Neuronal stem cell (in vitro differentiated cells): ENCODE data around the gene CILP.

Experiments
- DNase-seq: peaks from one replicate; pipeline ENCODE4 v3.0.0-alpha.2; 2013; ENCODE audit warnings: low spot score
- H2AFZ ChIP-seq: one replicate; pipeline ENCODE4 v1.6.1; 2013; ENCODE audit warnings: mild to moderate bottlenecking, low read length, inconsistent platforms
- H2AK5ac ChIP-seq: 2 replicates; pipeline ENCODE4 v1.6.1; 2013; ENCODE audit warnings: low read depth, mild to moderate bottlenecking, inconsistent platforms, low read length, moderate library complexity, mixed read lengths
- H2BK120ac ChIP-seq: 2 replicates; pipeline ENCODE4 v1.6.1; 2013; ENCODE audit warnings: low read depth, mild to moderate bottlenecking, inconsistent platforms, low read length, moderate library complexity, mixed read lengths
- H2BK12ac ChIP-seq: one replicate; pipeline ENCODE4 v1.6.1; 2013; ENCODE audit warnings: low read length, inconsistent platforms
- H2BK15ac ChIP-seq: 2 replicates; pipeline ENCODE4 v1.6.1; 2013; ENCODE audit warnings: mild to moderate bottlenecking, low read length, inconsistent platforms, mixed read lengths
- H2BK5ac ChIP-seq: one replicate; pipeline ENCODE4 v1.6.1; 2013; ENCODE audit warnings: inconsistent platforms, mild to moderate bottlenecking, low read length, moderate library complexity
- H3K14ac ChIP-seq: one replicate; pipeline ENCODE4 v1.6.1; 2013; ENCODE audit warnings: low read length, inconsistent platforms
- H3K18ac ChIP-seq: 2 replicates; pipeline ENCODE4 v1.6.1; 2013; ENCODE audit warnings: low read length, inconsistent platforms
- H3K23ac ChIP-seq: 2 replicates; pipeline ENCODE4 v1.6.1; 2013; ENCODE audit warnings: low read depth, mild to moderate bottlenecking, mixed read lengths, low read length, inconsistent platforms; ENCODE audit not compliant: poor library complexity
- H3K27ac ChIP-seq: replicated peaks from 3 replicates; pipeline ENCODE4 v1.5.1; 2013; ENCODE audit warnings: low read length, inconsistent platforms
- H3K27me3 ChIP-seq, 3 experiments: 2 replicates each; pipeline ENCODE4 v1.6.1; 2013; ENCODE audit warnings: low read length in 3 of 3, mild to moderate bottlenecking in 2 of 3, inconsistent platforms in 1 of 3, low read depth in 1 of 3, mixed read lengths in 1 of 3, moderate library complexity in 1 of 3; ENCODE audit not compliant: control insufficient read depth in 3 of 3, insufficient read depth in 3 of 3
- H3K36me3 ChIP-seq, 2 donors: replicated peaks in 1 of 2; 2 replicates each; pipeline ENCODE4 v1.6.1; 2013; ENCODE audit warnings: low read length in 2 of 2; ENCODE audit not compliant: control insufficient read depth in 2 of 2, insufficient read depth in 2 of 2
- H3K4ac ChIP-seq: 2 replicates; pipeline ENCODE4 v1.6.1; 2013; ENCODE audit warnings: inconsistent platforms, mild to moderate bottlenecking, low read length, moderate library complexity
- H3K4me1 ChIP-seq, 2 donors: 1 replicate in 1 of 2; 2 replicates in 1 of 2; pipeline ENCODE4 v1.6.1; 2013; ENCODE audit warnings: low read length in 2 of 2, low read depth in 1 of 2; ENCODE audit not compliant: control insufficient read depth in 2 of 2, insufficient read depth in 1 of 2
- H3K4me2 ChIP-seq: one replicate; pipeline ENCODE4 v1.6.1; 2013; ENCODE audit warnings: mild to moderate bottlenecking, low read length, inconsistent platforms; ENCODE audit not compliant: insufficient read depth, poor library complexity, severe bottlenecking
- H3K4me3 ChIP-seq, 2 donors: 2 replicates each; pipeline ENCODE4 v1.5.1; 2013; ENCODE audit warnings: low read length in 2 of 2, mild to moderate bottlenecking in 2 of 2, inconsistent platforms in 1 of 2, moderate library complexity in 1 of 2
- H3K79me1 ChIP-seq: one replicate; pipeline ENCODE4 v1.6.1; 2013; ENCODE audit warnings: low read depth, mild to moderate bottlenecking, inconsistent platforms, low read length, moderate library complexity
- H3K9ac ChIP-seq: one replicate; pipeline ENCODE4 v1.6.1; 2013; ENCODE audit warnings: mild to moderate bottlenecking, low read depth, low read length, inconsistent platforms; ENCODE audit not compliant: poor library complexity
- H3K9me3 ChIP-seq, 2 donors: replicated peaks in 1 of 2; 2 replicates each; pipeline versions ENCODE3 to v1.6.1; 2013; ENCODE audit warnings: low read length in 2 of 2, mild to moderate bottlenecking in 2 of 2, inconsistent platforms in 1 of 2, low read depth in 1 of 2, mixed read lengths in 1 of 2, moderate library complexity in 1 of 2; ENCODE audit not compliant: control insufficient read depth in 2 of 2, insufficient read depth in 1 of 2
- H4K8ac ChIP-seq: one replicate; pipeline ENCODE4 v1.6.1; 2013; ENCODE audit warnings: low read depth, mild to moderate bottlenecking, inconsistent platforms, low read length, moderate library complexity
- H4K91ac ChIP-seq: one replicate; pipeline ENCODE4 v1.6.1; 2013; ENCODE audit warnings: low read length, low read depth, mild to moderate bottlenecking, inconsistent platforms; ENCODE audit not compliant: poor library complexity
- WGBS, 2 donors: extraction: QIAGEN DNeasy Blood & Tissue Kit; methylation state at CpG; one replicate each; pipeline ENCODE4 v1.1.7; 2013; ENCODE audit warnings: missing lambda C conversion rate in 2 of 2, mixed read lengths in 1 of 2; ENCODE audit not compliant: insufficient read length in 2 of 2, insufficient replicate concordance in 1 of 2; ENCODE audit errors: extremely low coverage in 2 of 2; 5-methylcytosine and 5-hydroxymethylcytosine counted together

Gene CILP

DNA sequence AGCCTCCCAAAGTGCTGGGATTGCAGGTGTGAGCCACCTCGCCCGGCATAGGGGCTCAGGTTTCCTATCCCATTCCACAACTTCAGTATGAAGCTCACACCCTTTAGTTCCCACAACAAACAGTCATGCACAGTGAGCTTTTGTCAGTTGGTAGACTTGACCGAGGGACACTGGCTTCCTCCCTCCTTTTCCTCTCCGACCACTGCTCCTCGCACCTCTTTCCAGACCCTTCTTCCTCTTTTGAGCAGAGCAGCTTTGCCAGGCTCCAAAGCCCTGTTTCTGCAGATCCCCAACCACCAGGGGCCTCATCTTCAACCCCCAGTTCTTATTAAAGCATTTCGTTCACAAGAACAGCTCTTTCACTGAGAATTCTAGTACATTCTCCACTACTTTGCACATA lies 12.7 kb upstream of the CILP start:
- no peak overlapping the region for H3K27ac ChIP-seq
- H3K4me2 ChIP-seq = no peak overlapping the region
- H3K27me3 ChIP-seq = peaks cover 0 to 8% (median 0%) of the 10 kb centered on the region in 3 experiments
- no peak overlapping the region for H4K8ac ChIP-seq
- H3K4ac ChIP-seq = no peak overlapping the region
- H4K91ac ChIP-seq = no peak overlapping the region
- H3K23ac ChIP-seq = no peak overlapping the region
- no peaks in the 10 kb centered on the region for H3K79me1 ChIP-seq
- no peak for DNase-seq
- H3K36me3 ChIP-seq = no peaks in the 10 kb centered on the region
- H2BK15ac ChIP-seq = no peak overlapping the region
- no peak overlapping the region for H2AFZ ChIP-seq
- no peak overlapping the region for H3K18ac ChIP-seq
- no peak overlapping the region for H2BK5ac ChIP-seq
- H3K9ac ChIP-seq = no peak overlapping the region
- no peak overlapping the region for H3K4me3 ChIP-seq
- no peak overlapping the region for H2BK120ac ChIP-seq
- no peak overlapping the region for H2BK12ac ChIP-seq
- WGBS, 2 donors = no CpG with 5 or more reads among the region's 6 CpGs
- no peak overlapping the region for H2AK5ac ChIP-seq
- H3K9me3 ChIP-seq = no peaks in the 10 kb centered on the region
- H3K4me1 ChIP-seq = peaks cover 0 to 3% of the 10 kb centered on the region in 2 donors
- H3K14ac ChIP-seq = no peak overlapping the region

- H3K4me2 ChIP-seq = no peak overlapping the region
- H4K8ac ChIP-seq = no peak overlapping the region
- no peak overlapping the region for H2BK120ac ChIP-seq
- H3K27me3 ChIP-seq = peaks cover 0 to 8% (median 0%) of the 10 kb centered on the region in 3 experiments
- H3K27ac ChIP-seq = no peak overlapping the region
- H2BK15ac ChIP-seq = no peak overlapping the region
- no CpG with 5 or more reads among the region's 4 CpGs for WGBS, 2 donors
- no peak overlapping the region for H4K91ac ChIP-seq
- H3K9me3 ChIP-seq = no peaks in the 10 kb centered on the region
- H3K36me3 ChIP-seq = no peaks in the 10 kb centered on the region
- H2BK5ac ChIP-seq = no peak overlapping the region
- no peak overlapping the region for H2AK5ac ChIP-seq
- H3K18ac ChIP-seq = no peak overlapping the region
- no peak overlapping the region for H3K23ac ChIP-seq
- H2BK12ac ChIP-seq = no peak overlapping the region
- H2AFZ ChIP-seq = no peak overlapping the region
- no peaks in the 10 kb centered on the region for H3K79me1 ChIP-seq
- no peak overlapping the region for H3K4ac ChIP-seq
- H3K14ac ChIP-seq = no peak overlapping the region
- DNase-seq = no peak
- peaks cover 0 to 3% of the 10 kb centered on the region in 2 donors for H3K4me1 ChIP-seq
- H3K4me3 ChIP-seq = no peak overlapping the region
- no peak overlapping the region for H3K9ac ChIP-seq
These were observed 11.6 kb upstream of the CILP start for GRCh38 chr15:65222891-65223290.

GRCh38 chr15:65221697-65222096 lies 10.4 kb upstream of the CILP start:
- Histone ChIP-seq H3K4me3 (no peak overlapping the region), H3K4me2 (no peak overlapping the region), H3K18ac (no peak overlapping the region), H3K27ac (no peak overlapping the region), H3K27me3 (peaks cover 0 to 8% (median 0%) of the 10 kb centered on the region in 3 experiments), H3K4ac (no peak overlapping the region), H2BK15ac (no peak overlapping the region), H3K79me1 (no peaks in the 10 kb centered on the region), H3K9me3 (no peaks in the 10 kb centered on the region), H2AK5ac (no peak overlapping the region), H3K23ac (no peak overlapping the region), H2BK120ac (no peak overlapping the region), H3K9ac (no peak overlapping the region), H4K8ac (no peak overlapping the region), H3K36me3 (no peaks in the 10 kb centered on the region), H2BK5ac (no peak overlapping the region), H4K91ac (no peak overlapping the region), H3K14ac (no peak overlapping the region), H3K4me1 (peaks cover 0 to 3% of the 10 kb centered on the region in 2 donors), H2AFZ (no peak overlapping the region), H2BK12ac (no peak overlapping the region)
- WGBS, 2 donors = no CpG with 5 or more reads among the region's 2 CpGs
- DNase-seq = no peak

DNA sequence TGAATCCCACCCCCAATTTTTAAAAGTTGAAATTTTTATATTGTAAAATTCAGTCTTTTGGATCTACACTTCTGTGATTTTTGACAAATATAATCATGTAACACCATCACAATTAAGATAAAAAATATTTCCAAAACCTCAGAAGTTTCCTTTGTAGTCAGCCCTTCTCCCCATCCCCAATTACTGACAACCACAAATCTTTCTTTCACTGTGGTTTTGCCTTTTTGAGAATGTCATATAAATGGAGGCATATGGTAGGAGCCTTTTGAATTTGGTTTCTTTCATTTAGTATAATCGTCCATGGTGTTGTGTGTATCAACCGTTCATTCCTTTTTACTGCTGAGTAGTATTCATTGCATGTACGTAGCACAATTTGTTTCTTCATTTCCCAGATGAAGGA lies 7.9 kb upstream of the CILP start:
- Histone ChIP-seq H3K23ac (no peak overlapping the region), H3K4me3 (no peak overlapping the region), H3K4ac (no peak overlapping the region), H2BK5ac (no peak overlapping the region), H3K9ac (no peak overlapping the region), H3K4me1 (no peaks in the 10 kb centered on the region), H3K36me3 (no peaks in the 10 kb centered on the region), H3K14ac (no peak overlapping the region), H3K27ac (no peak overlapping the region), H3K18ac (no peak overlapping the region), H2BK15ac (no peak overlapping the region), H3K9me3 (no peaks in the 10 kb centered on the region), H3K27me3 (peaks cover 0 to 6% (median 0%) of the 10 kb centered on the region in 3 experiments), H2AK5ac (no peak overlapping the region), H3K79me1 (no peaks in the 10 kb centered on the region), H4K8ac (no peak overlapping the region), H4K91ac (no peak overlapping the region), H2AFZ (no peak overlapping the region), H2BK12ac (no peak overlapping the region), H2BK120ac (no peak overlapping the region), H3K4me2 (no peak overlapping the region)
- no peak for DNase-seq
- no CpG with 5 or more reads among the region's 3 CpGs for WGBS, 2 donors
